ENCODE results near the gene TPSAB1. TPM values are rescaled to one million over a fixed set of nuclear protein-coding genes. Genes with fewer than 3 reads are reported as not detected.

Gene TPSAB1
- total and polyA plus RNA-seq, 5 donors from 2014 or later, result not detected

DNA sequence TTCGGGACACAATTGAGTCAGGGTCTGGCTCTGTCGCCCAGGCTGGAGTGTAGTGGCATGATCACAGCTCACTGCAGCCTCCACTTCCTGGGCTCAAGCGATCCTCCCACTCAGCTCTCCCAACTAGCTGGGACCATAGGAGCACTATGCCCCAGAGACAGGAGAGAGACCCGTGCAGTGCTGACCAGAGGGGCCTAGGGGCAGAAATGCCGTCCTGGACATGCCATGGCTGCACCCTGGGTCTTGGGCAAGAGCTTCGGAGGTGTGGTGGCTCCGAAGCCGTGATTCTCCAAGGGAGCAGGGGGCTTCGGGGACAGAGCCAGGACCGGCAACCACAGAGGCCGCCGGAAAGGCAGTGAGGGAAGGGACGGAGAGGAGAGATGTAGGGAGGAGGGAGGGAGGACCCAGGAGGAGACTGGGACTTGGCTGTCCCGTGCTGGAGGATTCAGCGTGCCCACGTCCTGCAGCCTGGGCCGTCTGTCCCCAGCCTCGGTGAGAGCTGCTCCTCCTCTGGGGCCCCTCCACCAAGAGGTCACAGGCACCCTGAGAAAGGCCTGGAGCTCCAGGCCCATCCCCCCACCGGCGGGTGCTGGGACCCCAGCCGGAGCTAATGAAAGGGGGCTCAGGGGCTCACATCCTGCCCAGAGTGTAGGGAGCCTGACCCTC is 37.2 kb downstream of the TPSAB1 start:
- peaks cover 9% of the 10 kb centered on the region for H3K27me3 Mint-ChIP-seq
- H3K4me3 ChIP-seq (ENCODE audit: low read depth, low read length), result no peak overlapping the region
- H3K36me3 ChIP-seq (ENCODE audit: control insufficient read depth, insufficient read depth, low read length), result no peaks in the 10 kb centered on the region
- H3K4me3 Mint-ChIP-seq, result no peak overlapping the region
- no peak for DNase-seq
- H3K9me3 Mint-ChIP-seq, result peaks cover 0 to 1% (median 0%) of the 10 kb centered on the region in 7 donors
- ATAC-seq (ENCODE audit: low read depth in 2 of 2), result no peak
- H3K27me3 ChIP-seq (ENCODE audit: control insufficient read depth, insufficient read depth, low read length), result no peaks in the 10 kb centered on the region
- no peaks in the 10 kb centered on the region for H3K36me3 Mint-ChIP-seq
- peaks cover 0 to 2% (median 0%) of the 10 kb centered on the region in 4 donors for H3K4me1 Mint-ChIP-seq
- no peaks in the 10 kb centered on the region for H3K9me3 ChIP-seq (ENCODE audit: control insufficient read depth in 2 of 2, low read length in 2 of 2)
- no peak overlapping the region for H3K27ac ChIP-seq (ENCODE audit: insufficient read depth, low read length, poor library complexity, severe bottlenecking)
- no peaks in the 10 kb centered on the region for H3K4me1 ChIP-seq (ENCODE audit: control insufficient read depth, insufficient read depth, low read length, poor library complexity, severe bottlenecking)
- no peak overlapping the region for H3K27ac Mint-ChIP-seq

DNA sequence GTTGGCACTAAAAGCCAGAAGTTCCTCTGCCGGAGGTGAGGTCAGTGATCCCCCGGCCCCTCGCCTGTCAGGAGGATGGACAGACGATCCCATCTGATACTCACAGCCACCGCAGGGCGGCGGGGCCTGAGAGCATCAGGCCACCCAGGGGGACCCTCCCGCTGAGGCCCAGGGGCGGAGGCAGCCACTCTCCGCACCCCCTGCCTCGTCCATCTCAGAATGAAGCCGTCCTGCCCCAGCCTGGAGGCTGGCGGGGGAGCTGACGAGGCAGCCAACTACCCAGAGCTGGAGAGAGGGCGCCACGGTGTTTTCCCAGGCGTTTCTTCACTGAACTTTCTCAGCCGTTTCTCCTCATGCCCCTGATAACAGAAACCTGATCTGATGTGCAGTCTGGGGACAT is 38.0 kb downstream of the TPSAB1 start:
- Histone ChIP-seq H3K27ac (ENCODE audit: insufficient read depth, low read length, poor library complexity, severe bottlenecking) (no peak overlapping the region), H3K9me3 (ENCODE audit: control insufficient read depth in 2 of 2, low read length in 2 of 2) (no peaks in the 10 kb centered on the region), H3K4me3 (ENCODE audit: low read depth, low read length) (no peak overlapping the region), H3K27me3 (ENCODE audit: control insufficient read depth, insufficient read depth, low read length) (no peaks in the 10 kb centered on the region), H3K36me3 (ENCODE audit: control insufficient read depth, insufficient read depth, low read length) (no peaks in the 10 kb centered on the region), H3K4me1 (ENCODE audit: control insufficient read depth, insufficient read depth, low read length, poor library complexity, severe bottlenecking) (no peaks in the 10 kb centered on the region)
- Mint-ChIP-seq H3K9me3 (peaks cover 0 to 2% (median 0%) of the 10 kb centered on the region in 7 donors), H3K27ac (no peak overlapping the region), H3K4me3 (no peak overlapping the region), H3K4me1 (no peaks in the 10 kb centered on the region), H3K36me3 (no peaks in the 10 kb centered on the region), H3K27me3 (peaks cover 9% of the 10 kb centered on the region)
- ATAC-seq (ENCODE audit: low read depth in 2 of 2) (no peak), DNase-seq (no peak)

DNA sequence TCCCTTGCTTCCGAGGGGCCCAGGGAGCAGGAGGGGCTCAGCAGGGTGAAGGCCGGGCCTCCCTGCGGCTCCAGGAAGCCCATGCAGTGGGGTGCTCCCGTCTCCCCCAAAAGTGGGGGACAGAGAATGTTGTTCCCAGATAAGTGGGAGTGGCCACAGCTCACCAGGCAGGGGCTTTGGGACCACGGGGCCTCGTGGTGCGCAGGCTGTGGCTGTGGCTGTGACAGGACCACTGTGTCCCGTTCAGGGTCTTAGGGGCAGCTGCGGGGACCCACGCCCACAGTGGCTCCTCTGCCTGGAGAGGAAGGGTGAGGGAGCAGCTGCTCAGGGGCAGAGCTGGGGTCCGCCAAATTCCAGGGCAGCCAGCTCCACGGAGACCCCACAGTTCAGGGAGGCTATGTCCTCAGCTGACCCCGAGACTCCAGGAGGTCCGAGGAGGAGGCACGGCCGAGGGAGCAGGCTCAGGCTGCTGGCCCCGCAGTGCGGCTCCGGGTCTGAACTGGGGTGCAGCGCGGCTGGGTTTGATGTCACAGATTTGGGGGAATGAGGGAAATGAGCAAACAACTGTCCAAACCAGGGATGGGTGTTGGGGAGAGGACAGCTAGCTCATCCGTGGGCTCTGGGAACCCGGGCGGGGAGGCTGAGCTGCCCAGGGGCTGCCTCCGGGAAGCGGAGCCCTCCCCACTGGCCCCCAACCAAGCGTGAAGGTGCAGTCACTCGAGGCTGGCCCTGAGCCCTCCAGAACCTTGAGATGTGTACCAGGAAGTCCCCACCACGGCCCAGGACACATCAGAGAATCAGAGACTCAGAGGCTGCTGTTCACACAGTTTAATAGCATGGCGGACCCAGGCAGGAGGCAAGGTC is 38.8 kb downstream of the TPSAB1 start:
- no peak overlapping the region for H3K4me3 ChIP-seq (ENCODE audit: low read depth, low read length)
- no peak for ATAC-seq (ENCODE audit: low read depth in 2 of 2)
- H3K36me3 ChIP-seq (ENCODE audit: control insufficient read depth, insufficient read depth, low read length), result no peaks in the 10 kb centered on the region
- Mint-ChIP-seq H3K9me3 (peaks cover 0 to 3% (median 0%) of the 10 kb centered on the region in 7 donors), H3K36me3 (no peaks in the 10 kb centered on the region), H3K4me1 (no peaks in the 10 kb centered on the region), H3K27me3 (peaks cover 9% of the 10 kb centered on the region), H3K27ac (no peak overlapping the region), H3K4me3 (no peak overlapping the region)
- no peak for DNase-seq
- H3K9me3 ChIP-seq (ENCODE audit: control insufficient read depth in 2 of 2, low read length in 2 of 2), result no peaks in the 10 kb centered on the region
- no peaks in the 10 kb centered on the region for H3K4me1 ChIP-seq (ENCODE audit: control insufficient read depth, insufficient read depth, low read length, poor library complexity, severe bottlenecking)
- H3K27ac ChIP-seq (ENCODE audit: insufficient read depth, low read length, poor library complexity, severe bottlenecking), result no peak overlapping the region
- H3K27me3 ChIP-seq (ENCODE audit: control insufficient read depth, insufficient read depth, low read length), result no peaks in the 10 kb centered on the region

DNA sequence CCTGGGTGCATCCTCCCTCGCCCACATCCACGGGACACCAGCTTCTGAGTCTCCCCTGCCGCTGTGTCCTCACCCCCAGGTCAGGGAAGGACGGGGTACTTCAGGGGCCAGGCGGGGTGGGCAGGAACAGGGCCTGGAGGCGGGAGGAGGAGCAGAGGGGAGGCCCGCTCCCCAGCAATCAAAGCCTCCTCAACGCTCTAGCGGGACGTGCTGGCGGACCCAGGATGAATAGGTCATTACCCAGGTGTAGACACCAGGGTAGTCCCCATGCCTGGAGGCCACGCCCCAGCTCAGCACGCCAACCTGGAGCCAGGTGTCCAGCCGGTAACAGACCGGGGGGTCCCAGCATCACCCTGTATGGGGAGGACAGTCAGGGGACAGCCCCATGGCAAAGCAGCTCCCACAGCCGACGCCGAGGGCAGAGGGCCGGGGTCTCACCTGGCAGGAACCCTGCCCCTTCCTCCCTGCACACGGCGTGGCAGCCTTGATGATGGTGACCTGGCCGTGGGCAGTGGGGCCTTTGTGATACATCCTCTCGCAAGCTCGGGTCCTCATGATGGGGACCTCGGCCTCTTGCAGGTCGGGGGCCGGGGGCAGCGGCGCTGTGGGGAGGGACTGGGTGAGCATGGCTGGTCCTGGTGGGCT is 39.6 kb downstream of the TPSAB1 start:
- Mint-ChIP-seq H3K27me3 (peaks cover 9% of the 10 kb centered on the region), H3K27ac (no peak overlapping the region), H3K4me3 (no peak overlapping the region), H3K9me3 (peaks cover 0 to 3% (median 0%) of the 10 kb centered on the region in 7 donors), H3K36me3 (no peaks in the 10 kb centered on the region), H3K4me1 (no peaks in the 10 kb centered on the region)
- no peak overlapping the region for H3K27ac ChIP-seq (ENCODE audit: insufficient read depth, low read length, poor library complexity, severe bottlenecking)
- H3K27me3 ChIP-seq (ENCODE audit: control insufficient read depth, insufficient read depth, low read length), result no peaks in the 10 kb centered on the region
- ATAC-seq (ENCODE audit: low read depth in 2 of 2) (no peak), DNase-seq (no peak)
- no peak overlapping the region for H3K4me3 ChIP-seq (ENCODE audit: low read depth, low read length)
- no peaks in the 10 kb centered on the region for H3K36me3 ChIP-seq (ENCODE audit: control insufficient read depth, insufficient read depth, low read length)
- H3K9me3 ChIP-seq (ENCODE audit: control insufficient read depth in 2 of 2, low read length in 2 of 2), result no peaks in the 10 kb centered on the region
- H3K4me1 ChIP-seq (ENCODE audit: control insufficient read depth, insufficient read depth, low read length, poor library complexity, severe bottlenecking), result no peaks in the 10 kb centered on the region

DNA sequence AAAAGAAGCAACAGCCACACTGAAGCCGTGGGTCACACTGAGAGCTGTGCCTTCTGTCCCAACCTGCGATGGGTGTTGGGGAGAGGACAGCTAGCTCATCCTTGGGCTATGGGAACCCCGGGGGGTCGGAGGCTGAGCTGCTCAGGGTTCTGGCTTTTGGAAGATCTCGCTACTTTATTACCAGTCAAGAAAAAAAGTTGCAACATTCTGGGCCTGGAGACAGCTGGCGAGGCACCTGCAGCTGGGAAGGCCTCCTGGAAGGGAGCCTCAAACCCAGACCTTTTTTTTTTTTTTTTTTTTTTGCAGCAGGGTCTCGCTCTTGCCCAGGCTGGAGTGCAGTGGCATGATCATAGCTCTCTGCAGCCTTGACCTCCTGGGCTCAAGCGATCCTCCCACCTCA is 40.3 kb downstream of the TPSAB1 start:
- ATAC-seq (ENCODE audit: low read depth in 2 of 2) (no peak), DNase-seq (no peak)
- Histone ChIP-seq H3K4me1 (ENCODE audit: control insufficient read depth, insufficient read depth, low read length, poor library complexity, severe bottlenecking) (no peaks in the 10 kb centered on the region), H3K36me3 (ENCODE audit: control insufficient read depth, insufficient read depth, low read length) (no peaks in the 10 kb centered on the region), H3K27ac (ENCODE audit: insufficient read depth, low read length, poor library complexity, severe bottlenecking) (no peak overlapping the region), H3K9me3 (ENCODE audit: control insufficient read depth in 2 of 2, low read length in 2 of 2) (no peaks in the 10 kb centered on the region), H3K27me3 (ENCODE audit: control insufficient read depth, insufficient read depth, low read length) (no peaks in the 10 kb centered on the region), H3K4me3 (ENCODE audit: low read depth, low read length) (no peak overlapping the region)
- Mint-ChIP-seq H3K27me3 (peaks cover 9% of the 10 kb centered on the region), H3K36me3 (no peaks in the 10 kb centered on the region), H3K4me3 (no peak overlapping the region), H3K9me3 (peaks cover 0 to 3% (median 0%) of the 10 kb centered on the region in 7 donors), H3K4me1 (no peaks in the 10 kb centered on the region), H3K27ac (no peak overlapping the region)

DNA sequence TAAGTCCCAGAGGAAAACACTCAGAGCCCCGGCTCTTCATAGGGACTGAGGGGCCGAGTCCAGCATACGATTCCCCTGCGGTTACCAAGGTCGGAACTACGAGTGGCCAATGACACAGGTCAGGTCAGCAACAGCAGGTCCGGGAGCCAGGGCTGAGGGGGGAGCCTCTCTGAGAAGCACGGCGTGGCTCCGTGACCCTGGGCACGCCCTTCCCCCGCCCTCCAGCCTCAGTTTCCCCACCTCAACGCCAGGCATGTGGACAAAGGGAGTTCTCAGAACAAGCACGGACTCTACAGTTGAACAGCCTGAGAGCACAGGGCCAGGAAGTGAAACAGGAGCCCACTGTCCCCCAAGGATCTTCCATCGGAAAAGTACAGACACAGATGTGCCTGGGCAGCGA is 41.0 kb downstream of the TPSAB1 start:
- H3K4me3 ChIP-seq (ENCODE audit: low read depth, low read length), result no peak overlapping the region
- H3K4me1 ChIP-seq (ENCODE audit: control insufficient read depth, insufficient read depth, low read length, poor library complexity, severe bottlenecking), result no peaks in the 10 kb centered on the region
- H3K9me3 Mint-ChIP-seq, result peaks cover 0 to 3% (median 0%) of the 10 kb centered on the region in 7 donors
- DNase-seq (no peak), ATAC-seq (ENCODE audit: low read depth in 2 of 2) (no peak)
- H3K9me3 ChIP-seq (ENCODE audit: control insufficient read depth in 2 of 2, low read length in 2 of 2), result no peaks in the 10 kb centered on the region
- no peaks in the 10 kb centered on the region for H3K36me3 Mint-ChIP-seq
- no peaks in the 10 kb centered on the region for H3K27me3 ChIP-seq (ENCODE audit: control insufficient read depth, insufficient read depth, low read length)
- H3K27ac Mint-ChIP-seq, result no peak overlapping the region
- H3K4me3 Mint-ChIP-seq, result no peak overlapping the region
- no peaks in the 10 kb centered on the region for H3K4me1 Mint-ChIP-seq
- H3K27me3 Mint-ChIP-seq, result peaks cover 9% of the 10 kb centered on the region
- H3K36me3 ChIP-seq (ENCODE audit: control insufficient read depth, insufficient read depth, low read length), result no peaks in the 10 kb centered on the region
- no peak overlapping the region for H3K27ac ChIP-seq (ENCODE audit: insufficient read depth, low read length, poor library complexity, severe bottlenecking)

DNA sequence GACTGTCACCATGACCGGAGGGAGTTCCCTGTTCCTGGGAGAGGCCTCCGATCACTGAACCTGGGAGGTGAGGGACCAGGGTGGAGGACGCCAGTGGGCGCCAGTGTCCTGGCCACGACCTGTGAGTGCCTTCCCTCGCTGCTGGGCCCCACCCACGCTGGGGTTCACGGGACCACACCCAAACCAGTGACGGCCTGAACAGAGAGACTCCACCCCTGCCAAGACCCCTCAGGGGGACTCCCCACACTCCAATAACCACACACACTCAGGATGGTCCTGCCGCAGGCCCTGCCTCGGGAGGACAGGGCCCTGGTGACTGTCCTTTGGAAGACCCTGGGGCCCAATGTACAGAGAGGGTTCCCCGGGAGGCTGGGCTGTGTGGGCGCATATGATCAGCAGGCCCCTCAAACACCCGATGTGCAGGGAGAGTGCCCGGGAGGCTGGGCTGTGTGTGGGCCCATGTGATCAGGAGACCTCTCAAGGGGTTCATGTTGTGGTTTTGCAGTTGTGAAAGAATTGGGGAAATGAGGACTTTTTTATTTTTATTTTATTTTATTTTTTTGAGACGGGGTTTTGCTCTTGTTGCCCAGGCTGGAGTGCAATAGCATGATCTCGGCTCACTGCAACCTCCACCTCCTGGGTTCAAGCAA is 41.9 kb downstream of the TPSAB1 start:
- DNase-seq, result no peak
- H3K36me3 Mint-ChIP-seq, result no peaks in the 10 kb centered on the region
- H3K27ac ChIP-seq (ENCODE audit: insufficient read depth, low read length, poor library complexity, severe bottlenecking), result no peak overlapping the region
- H3K4me1 ChIP-seq (ENCODE audit: control insufficient read depth, insufficient read depth, low read length, poor library complexity, severe bottlenecking), result no peaks in the 10 kb centered on the region
- H3K4me3 ChIP-seq (ENCODE audit: low read depth, low read length), result no peak overlapping the region
- H3K27ac Mint-ChIP-seq, result no peak overlapping the region
- H3K9me3 Mint-ChIP-seq, result peaks cover 0 to 4% (median 0%) of the 10 kb centered on the region in 7 donors
- H3K4me1 Mint-ChIP-seq, result no peaks in the 10 kb centered on the region
- no peak for ATAC-seq (ENCODE audit: low read depth in 2 of 2)
- no peaks in the 10 kb centered on the region for H3K27me3 ChIP-seq (ENCODE audit: control insufficient read depth, insufficient read depth, low read length)
- no peak overlapping the region for H3K4me3 Mint-ChIP-seq
- peaks cover 9% of the 10 kb centered on the region for H3K27me3 Mint-ChIP-seq
- no peaks in the 10 kb centered on the region for H3K36me3 ChIP-seq (ENCODE audit: control insufficient read depth, insufficient read depth, low read length)
- no peaks in the 10 kb centered on the region for H3K9me3 ChIP-seq (ENCODE audit: control insufficient read depth in 2 of 2, low read length in 2 of 2)

All from CD4-positive, CD25-positive, alpha-beta regulatory T cell (primary cell).